HUDEP-2 (cell line): ENCODE measurements around the gene ATG9B.

Source experiments
- DNase-seq, 76 experiments: peaks; one replicate each; lab custom pipeline; 2025; ENCODE audit not compliant: unreplicated experiment in 76 of 76; lab: John Stamatoyannopoulos, UW

Gene ATG9B

DNA sequence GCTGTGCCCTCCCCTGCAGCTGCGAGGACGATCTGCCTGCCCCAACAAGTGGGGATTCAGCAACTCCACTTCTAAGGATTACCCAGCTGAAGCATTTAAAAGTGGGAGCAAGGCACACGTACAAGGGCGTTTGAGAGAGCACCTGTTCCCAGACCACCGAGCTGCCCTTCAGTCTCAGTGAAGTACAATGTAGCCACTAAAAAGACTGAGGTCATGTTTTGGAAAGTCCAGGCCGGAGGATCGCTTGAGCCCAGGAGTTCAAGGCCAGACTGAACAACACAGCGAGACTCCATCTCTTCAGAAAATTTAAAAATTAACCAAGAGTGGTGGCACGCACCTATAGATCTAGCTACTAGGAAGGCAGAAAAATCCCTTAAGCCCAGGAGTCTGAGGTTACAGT is 18.7 kb downstream of the ATG9B start:
- DNase-seq: no peak

DNA sequence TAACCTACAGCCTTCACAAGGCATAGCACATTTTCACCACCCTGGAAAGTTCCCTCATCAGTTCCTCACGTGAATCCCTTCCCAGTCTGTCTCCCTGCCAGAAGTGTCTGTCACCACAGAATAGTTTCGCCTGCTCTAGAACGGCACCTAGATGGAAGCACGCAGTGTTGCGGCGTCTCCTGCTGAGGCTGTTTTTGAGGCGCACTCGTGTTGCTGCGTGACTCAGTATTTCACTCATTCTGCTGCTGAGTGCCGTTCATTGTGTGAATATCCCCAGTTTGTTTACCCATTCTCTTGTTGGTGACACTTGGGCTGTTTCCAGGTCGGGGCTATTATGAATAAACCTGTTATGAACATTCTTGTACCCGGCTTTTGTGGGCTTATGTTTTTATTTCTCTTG is 20.7 kb downstream of the ATG9B start:
- no peak for DNase-seq

DNA sequence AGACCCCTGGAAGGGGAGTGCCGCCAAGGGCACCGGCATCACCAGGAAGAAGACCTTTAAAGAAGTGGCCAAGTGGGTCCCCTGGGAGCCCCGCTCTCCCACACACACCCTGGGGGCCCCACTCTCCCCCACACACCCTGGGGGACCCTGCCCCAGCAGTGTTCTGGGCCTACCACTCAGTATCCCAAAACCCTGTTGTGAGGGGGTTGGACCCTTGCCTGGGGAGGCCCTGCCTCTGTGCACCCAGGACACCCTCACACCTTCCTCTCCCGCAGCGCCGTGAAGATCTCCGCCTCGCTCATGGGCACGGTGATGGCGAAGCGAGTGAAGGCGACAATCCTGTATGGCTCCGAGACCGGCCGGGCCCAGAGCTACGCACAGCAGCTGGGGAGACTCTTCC is 22.7 kb downstream of the ATG9B start:
- DNase-seq: no peak

DNA sequence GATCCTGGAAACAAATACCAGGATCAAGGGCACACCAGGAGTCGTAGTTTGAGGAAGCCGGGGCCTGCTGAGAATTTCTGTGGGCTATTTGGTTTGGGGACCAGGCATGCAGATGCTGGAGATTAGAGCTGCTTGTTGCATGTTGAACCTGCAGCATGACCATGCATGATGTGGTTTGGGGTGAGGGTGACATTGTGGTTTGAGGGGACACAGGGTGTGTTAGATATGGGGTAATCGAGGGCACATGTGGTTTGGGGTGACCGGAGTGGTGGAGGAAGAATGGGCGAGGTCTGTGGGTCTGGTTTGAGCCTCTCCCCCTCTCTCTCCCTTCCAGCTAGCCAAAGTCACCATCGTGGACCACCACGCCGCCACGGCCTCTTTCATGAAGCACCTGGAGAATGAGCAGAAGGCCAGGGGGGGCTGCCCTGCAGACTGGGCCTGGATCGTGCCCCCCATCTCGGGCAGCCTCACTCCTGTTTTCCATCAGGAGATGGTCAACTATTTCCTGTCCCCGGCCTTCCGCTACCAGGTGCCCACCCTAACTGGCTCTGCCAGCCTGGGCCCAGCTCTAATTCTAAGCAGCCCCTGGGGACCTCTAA is 23.3 kb downstream of the ATG9B start:
- DNase-seq: no peak

DNA sequence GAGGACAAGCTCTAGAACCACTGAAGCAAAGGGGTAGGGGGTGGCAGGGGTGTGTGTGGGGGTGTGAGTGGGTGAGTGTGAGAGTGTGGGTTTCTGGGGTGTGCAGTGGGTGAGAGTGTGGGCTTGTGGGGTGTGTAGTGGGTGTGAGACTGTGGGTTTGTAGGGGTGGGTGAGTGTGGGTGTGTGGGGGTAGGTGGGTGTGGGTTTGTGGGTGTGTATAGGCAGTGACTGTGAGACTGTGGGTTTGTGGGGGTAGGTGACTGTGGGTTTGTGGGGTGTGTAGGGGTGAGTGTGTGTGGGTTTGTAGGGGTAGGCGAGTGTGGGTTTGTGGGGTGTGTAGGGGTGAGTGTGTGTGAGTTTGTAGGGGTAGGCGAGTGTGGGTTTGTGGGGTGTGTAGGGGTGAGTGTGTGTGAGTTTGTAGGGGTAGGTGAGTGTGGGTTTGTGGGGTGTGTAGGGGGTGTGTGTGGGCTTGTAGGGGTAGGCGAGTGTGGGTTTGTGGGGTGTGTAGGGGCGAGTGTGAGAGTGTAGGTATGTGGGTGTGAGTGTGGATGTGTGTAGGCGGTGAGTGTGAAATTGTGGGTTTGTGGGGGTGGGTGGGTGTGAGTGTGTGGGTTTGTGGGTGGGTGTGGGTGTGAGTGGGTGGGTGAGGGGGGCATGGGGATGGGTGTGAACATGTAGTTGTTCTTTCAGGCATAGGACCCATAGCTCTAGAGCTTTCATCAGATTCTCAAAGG is 24.6 kb downstream of the ATG9B start:
- DNase-seq: no peak

DNA sequence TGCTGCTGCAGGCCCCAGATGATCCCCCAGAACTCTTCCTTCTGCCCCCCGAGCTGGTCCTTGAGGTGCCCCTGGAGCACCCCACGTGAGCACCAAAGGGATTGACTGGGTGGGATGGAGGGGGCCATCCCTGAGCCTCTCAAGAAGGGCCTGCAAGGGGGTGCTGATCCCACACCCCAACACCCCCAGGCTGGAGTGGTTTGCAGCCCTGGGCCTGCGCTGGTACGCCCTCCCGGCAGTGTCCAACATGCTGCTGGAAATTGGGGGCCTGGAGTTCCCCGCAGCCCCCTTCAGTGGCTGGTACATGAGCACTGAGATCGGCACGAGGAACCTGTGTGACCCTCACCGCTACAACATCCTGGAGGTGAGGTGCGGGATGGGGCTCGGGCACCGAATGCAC is 25.3 kb downstream of the ATG9B start:
- DNase-seq: no peak

DNA sequence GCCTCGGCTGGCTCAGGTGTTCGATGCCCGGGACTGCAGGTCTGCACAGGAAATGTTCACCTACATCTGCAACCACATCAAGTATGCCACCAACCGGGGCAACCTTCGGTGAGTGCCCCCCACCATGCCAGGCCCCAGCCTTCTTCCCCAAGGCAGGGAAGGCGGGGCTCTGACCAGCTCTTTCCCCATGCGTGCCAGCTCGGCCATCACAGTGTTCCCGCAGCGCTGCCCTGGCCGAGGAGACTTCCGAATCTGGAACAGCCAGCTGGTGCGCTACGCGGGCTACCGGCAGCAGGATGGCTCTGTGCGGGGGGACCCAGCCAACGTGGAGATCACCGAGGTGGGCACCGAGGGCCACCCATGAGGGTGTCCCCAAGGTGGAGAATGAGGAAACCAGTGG is 26.0 kb downstream of the ATG9B start:
- DNase-seq: no peak

DNA sequence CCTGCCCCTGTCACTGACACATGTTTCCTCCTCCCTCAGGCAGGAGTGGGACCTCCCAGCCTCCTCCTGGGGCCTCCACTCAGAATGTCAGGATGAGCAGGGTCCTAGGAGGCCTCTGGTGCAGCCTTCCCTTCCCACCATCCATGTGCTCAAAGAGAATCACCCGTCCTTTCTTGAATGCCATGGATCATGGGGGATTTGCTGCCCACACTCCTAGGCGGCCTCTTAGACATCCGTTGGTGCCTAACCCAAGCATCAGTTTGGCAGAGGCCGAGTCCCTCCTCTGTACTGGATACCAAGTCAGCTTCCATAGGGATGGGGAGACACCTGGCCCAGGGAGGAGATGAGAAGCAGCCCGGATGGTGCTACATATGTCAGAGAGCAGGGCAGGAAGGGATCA is 26.5 kb downstream of the ATG9B start:
- DNase-seq: no peak

DNA sequence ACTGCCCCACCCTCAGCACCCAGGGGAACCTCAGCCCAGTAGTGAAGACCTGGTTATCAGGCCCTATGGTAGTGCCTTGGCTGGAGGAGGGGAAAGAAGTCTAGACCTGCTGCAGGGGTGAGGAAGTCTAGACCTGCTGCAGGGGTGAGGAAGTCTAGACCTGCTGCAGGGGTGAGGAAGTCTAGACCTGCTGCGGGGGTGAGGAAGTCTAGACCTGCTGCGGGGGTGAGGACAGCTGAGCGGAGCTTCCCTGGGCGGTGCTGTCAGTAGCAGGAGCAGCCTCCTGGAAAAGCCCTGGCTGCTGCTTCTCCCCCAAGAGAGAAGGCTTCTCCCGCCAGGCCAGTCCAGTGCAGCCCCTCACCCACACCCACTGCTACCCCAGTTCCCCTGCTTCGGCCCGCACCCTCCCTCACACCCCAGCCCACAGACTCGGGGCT is 27.2 kb downstream of the ATG9B start:
- DNase-seq: no peak

DNA sequence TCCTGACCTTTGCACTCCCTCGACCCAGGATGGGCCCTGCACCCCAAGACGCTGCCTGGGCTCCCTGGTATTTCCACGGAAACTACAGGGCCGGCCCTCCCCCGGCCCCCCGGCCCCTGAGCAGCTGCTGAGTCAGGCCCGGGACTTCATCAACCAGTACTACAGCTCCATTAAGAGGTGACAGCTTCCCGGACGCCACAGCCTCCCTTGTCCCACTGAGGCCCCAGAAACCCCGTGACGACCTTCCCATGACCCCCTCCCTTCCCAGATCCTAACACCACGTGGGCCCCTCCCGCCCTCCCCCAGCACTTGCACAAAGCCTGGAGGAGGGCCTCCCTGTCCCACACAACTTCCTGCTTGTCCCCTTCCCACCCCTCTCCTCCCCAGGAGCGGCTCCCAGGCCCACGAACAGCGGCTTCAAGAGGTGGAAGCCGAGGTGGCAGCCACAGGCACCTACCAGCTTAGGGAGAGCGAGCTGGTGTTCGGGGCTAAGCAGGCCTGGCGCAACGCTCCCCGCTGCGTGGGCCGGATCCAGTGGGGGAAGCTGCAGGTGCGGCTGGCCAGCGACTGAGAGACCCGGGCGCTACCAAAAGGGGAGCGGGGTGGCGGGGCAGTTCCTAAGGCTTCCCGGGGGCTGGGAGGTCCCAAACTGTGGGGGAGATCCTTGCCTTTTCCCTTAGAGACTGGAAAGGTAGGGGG is 27.8 kb downstream of the ATG9B start:
- DNase-seq: no peak

DNA sequence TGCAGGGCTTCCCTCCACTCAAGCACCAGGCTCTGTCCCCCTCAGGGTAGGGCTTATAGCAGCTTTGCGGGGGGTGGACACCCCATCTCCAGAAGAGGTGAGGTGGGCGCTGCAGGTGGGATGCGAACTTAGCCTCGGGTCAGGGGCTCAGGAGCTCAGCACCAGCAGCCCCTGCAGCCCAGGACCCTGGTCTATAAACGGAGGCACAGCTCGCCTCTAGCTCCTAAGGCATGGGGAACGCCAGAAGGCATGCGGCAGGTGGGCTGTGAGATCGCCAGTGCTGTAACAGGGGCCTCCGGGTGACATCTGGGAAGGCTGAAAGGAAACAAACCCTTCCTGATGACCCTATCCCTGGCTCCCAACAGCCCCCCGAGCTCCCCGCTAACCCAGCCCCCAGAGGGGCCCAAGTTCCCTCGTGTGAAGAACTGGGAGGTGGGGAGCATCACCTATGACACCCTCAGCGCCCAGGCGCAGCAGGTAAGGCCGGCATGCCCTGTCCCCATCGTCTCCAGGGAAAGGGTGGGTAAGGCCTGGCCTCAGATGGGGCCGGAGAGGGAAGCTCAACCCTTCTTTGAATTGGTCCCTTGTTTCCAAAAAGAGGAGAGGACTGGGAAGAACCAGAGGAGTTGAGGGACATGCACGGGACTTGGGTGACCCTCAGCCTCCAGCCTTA is 29.3 kb downstream of the ATG9B start:
- no peak for DNase-seq

DNA sequence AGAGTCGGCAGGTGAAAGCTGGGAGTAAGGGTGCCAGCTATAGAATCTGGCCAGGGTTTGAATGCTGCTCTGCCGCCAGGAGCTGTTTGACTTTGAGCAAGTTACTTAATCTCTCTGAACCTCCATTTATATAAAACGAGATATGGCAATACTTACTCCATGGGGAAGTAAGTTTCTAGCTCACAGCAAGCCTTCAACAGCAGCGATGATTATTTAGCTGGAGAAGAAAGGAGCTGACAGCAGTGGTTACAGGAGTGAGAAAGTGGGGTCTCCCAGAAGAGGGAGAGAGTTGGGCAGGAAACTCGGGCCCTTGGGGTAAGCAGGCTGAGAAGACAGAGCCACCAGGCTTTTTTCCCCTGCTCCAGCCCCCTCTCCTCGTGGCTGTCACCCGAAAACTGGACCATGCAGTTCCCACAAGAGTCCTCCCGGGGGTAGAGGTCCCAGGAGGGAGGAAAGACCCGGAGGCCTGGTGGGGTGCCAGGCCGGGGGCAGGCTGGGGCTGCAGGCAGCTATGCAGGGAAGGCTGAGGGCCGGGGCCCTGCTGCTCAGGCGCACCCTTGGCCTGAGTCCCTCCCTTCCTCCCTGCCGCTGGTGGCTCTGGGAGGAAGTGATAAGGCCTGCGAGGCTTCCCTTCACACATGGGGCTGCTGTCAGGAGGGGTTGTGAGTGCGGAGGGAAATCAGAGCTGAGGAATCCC is 30.0 kb downstream of the ATG9B start:
- DNase-seq: peak in 73 of 76 experiments; percentile 36 to 88 (median 74)

DNA sequence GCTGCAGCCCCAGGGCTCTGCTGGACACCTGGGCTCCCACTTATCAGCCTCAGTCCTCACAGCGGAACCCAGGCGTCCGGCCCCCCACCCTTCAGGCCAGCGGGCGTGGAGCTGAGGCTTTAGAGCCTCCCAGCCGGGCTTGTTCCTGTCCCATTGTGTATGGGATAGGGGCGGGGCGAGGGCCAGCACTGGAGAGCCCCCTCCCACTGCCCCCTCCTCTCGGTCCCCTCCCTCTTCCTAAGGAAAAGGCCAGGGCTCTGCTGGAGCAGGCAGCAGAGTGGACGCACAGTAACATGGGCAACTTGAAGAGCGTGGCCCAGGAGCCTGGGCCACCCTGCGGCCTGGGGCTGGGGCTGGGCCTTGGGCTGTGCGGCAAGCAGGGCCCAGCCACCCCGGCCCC is 30.8 kb downstream of the ATG9B start:
- DNase-seq: no peak

DNA sequence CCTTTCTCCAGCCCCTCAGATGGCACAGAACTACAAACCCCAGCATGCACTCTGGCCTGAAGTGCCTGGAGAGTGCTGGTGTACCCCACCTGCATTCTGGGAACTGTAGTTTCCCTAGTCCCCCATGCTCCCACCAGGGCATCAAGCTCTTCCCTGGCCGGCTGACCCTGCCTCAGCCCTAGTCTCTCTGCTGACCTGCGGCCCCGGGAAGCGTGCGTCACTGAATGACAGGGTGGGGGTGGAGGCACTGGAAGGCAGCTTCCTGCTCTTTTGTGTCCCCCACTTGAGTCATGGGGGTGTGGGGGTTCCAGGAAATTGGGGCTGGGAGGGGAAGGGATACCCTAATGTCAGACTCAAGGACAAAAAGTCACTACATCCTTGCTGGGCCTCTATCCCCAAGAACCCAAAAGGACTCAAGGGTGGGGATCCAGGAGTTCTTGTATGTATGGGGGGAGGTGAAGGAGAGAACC is 31.4 kb downstream of the ATG9B start:
- peak in 17 of 76 experiments; percentile 17 to 60 (median 32) for DNase-seq

DNA sequence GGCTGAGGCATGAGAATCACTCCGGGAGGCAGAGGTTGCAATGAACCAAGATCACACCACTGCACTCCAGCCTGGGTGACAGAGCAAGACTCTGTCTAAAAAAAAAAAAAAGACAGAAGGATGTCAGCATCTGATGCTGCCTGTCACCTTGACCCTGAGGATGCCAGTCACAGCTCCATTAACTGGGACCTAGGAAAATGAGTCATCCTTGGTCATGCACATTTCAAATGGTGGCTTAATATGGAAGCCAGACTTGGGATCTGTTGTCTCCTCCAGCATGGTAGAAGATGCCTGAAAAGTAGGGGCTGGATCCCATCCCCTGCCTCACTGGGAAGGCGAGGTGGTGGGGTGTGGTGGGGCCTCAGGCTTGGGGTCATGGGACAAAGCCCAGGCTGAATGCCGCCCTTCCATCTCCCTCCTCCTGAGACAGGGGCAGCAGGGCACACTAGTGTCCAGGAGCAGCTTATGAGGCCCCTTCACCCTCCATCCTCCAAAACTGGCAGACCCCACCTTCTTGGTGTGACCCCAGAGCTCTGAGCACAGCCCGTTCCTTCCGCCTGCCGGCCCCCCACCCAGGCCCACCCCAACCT is 32.1 kb downstream of the ATG9B start:
- DNase-seq: no peak

DNA sequence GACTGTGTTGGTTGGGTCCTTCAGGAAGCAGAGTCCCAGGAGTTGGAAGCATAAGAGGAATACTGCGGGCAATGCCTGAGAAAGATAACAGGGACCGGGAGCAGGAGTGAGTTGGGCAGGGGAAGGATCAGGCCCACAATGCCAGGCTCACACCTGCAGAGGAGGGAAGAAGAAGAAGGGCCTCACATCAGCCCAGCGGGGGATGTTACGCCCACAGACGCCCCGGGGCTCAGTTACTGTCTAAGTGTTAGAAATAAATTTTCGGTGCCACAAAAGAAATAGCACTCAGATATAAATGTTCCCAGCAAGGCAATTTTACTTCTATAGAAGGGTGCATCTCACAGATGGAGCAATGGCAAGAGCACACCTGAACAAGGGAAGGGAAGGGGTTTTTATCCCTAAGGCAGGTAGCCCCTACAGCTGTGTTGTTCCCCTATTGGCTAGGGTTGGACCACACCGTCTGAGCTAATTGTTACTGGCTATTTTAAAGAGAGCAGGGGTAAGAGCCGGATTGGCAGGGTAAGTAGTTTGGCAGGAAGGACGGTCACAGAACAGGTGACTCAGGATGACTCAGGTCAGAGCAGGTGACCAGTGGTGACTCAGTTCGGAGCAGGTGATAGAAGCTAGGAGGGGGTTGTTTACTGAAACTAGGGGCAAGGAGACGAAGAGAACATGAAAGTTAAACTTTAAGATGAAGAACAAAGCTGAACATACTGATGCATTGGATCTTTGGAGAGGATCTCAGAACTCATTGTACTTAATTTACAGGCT is 33.7 kb downstream of the ATG9B start, which contains the start of gene NOS3:
TSS of gene NOS3 (plus strand) at position 602 of the 771 bp plus-strand sequence. CDS start 2,787 bp downstream, outside the sequence.
- DNase-seq: no peak

DNA sequence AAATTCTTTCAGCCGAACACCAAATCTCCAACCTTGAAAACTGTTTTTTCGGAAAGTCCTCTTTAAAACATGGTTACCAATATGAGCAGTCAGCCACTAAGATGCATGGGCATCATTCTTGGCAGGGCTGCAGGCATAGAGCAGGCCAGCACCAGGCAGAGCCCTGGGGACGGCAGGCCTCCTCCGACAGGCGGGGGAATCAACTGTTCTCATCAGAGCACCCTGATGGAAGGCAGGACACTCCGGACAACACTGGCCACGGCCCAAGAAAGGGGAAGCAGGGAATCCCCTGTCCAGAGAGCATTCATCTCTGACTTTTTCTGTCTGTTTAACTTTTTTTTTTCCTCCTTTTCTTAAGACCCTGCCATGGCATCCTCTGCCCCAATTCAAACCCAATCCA is 34.8 kb downstream of the ATG9B start:
- DNase-seq: no peak

DNA sequence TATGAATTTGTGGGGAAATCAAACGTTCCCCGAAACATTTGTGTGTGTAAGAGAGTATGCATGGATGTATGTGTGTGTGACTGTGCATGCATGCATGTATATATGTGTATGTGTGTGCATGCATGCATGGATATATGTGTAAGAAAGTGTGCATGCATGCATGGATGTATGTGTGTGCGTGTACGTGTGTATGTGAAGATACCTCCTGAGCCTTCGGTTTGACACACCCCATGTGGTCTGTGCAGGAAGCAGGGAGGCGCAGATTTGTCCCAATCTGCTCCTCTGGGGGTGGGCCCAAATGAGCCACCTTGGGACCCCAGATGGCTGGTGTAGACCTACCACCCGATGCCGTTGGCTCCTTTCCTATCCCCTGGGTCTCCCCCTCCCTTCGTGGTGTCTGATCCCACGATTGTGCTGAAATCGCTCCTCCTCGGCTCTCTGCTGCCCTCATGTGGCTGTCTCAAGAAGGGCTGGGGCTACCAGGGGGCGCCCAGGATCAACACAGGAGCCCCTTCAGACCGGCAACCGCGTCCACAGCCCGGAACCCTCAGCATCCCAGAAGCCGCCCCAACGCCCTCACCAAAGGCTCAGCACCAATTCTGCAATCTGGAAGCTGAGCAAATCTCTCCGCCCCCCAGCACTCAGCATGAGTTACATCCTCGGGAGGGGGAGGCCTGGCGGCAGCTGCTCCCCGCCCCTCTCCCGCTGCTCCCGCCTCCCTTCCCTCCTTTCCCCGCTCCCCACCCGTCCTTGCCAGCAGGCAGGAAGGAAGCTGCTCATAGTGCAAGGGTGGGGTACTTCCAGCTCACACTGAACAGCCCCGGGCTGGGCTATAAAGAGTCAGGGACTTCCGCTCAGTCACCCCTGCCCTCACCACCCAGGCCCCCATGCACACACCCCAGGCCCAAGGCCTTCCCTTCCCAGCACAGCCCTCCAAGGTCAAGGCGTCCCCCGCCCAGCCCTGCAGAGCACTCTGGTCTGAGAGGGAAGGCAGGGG is 35.8 kb downstream of the ATG9B start:
- DNase-seq: peak in 39 of 76 experiments; percentile 5 to 67 (median 44)
